ENCODE measurements around the gene NUDT16. TPM values are rescaled to one million over a fixed set of nuclear protein-coding genes. Genes with fewer than 3 reads are reported as not detected.

NUDT16 gene
- 1 to 10 TPM; 5.8 to 7.2 (median 5.9) TPM for polyA plus RNA-seq

DNA sequence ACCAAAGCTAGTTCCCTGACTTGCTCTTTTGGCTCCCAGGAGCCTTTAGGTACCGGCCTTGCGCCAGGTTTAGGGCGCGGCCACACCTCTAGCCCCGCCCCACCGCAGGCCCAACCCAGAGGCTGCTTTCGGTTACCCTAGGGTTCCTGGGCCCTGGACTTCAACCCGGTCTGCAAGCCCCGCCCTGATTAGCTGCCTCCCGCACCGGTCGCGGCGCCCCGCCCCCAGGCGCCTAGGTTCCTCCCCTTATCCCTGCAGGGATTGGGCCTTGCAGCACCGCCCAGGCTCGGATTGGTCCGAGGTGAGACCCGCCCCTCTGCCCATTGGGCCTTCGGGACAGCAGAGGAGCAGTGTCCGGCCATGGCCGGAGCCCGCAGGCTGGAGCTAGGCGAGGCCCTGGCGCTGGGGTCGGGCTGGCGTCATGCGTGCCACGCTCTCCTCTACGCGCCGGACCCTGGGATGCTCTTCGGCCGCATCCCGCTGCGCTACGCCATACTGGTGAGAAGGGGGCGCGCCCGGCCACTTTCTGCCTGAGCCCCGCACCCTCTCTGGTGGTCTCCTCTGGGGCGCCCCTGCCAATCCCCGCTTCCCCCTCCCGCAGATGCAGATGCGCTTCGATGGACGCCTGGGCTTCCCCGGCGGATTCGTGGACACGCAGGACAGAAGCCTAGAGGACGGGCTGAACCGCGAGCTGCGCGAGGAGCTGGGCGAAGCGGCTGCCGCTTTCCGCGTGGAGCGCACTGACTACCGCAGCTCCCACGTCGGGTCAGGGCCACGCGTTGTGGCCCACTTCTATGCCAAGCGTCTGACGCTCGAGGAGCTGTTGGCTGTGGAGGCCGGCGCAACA lies at the start of gene NUDT16:
Gene NUDT16 (plus strand): TSS at position 330 of the 847 bp plus-strand sequence. CDS start 31 bp downstream, at position 361.
- peak; percentile 96 for DNase-seq
- Mint-ChIP-seq H3K9me3 (no peaks in the 10 kb centered on the region), H3K27ac (peak within 1 kb of the TSS; percentile 85 to 96 (median 90)), H3K4me3 (peak within 1 kb of the TSS; percentile 92 to 99 (median 97)), H3K4me1 (peaks cover 25 to 38% of the 10 kb centered on the region in 2 donors), H3K36me3 (peaks cover 6 to 11% (median 8%) of the 10 kb centered on the region in 3 donors), H3K27me3 (ENCODE audit: low read depth in 3 of 3) (peaks cover 0 to 5% (median 3%) of the 10 kb centered on the region in 3 donors)

DNA sequence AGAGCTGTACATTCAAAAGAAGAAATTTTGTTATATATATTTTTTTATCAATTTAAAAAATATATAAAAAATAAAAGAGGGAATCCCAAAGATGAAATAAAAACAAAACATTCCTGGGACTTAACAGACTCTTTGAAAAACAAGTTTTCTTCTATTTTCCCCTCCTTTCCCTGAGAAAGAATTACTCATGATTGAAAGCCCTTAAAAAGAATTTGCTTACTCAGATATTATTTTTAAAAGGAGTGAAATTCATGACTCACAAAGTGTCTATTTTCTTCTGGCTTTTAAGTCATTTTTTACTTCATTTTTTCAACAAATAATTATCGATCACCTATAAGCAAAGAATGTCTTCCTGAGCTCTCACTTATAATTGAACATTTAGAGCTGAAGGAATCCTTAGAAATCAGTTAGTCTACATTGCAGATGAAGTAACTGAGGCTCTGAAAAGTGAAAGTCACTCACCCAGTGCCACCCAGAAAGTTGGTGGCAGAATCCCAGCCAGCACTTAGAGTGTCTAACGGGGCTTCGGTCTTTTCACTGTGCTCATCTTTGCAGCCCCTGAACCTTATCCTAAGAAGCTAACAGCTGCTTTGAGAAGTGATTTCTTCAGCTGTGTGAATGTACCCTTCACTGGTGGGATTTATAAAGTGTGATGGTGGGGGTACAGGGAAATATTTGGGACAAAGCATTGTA lies 42.5 kb upstream of the NUDT16 start:
- H3K4me1 Mint-ChIP-seq: no peaks in the 10 kb centered on the region
- peaks cover 0 to 3% (median 2%) of the 10 kb centered on the region in 3 donors for H3K27me3 Mint-ChIP-seq (ENCODE audit: low read depth in 3 of 3)
- DNase-seq: no peak
- peaks cover 0 to 2% (median 0%) of the 10 kb centered on the region in 3 donors for H3K36me3 Mint-ChIP-seq
- H3K27ac Mint-ChIP-seq: no peak overlapping the region
- H3K9me3 Mint-ChIP-seq: peaks cover 0 to 6% (median 1%) of the 10 kb centered on the region in 6 donors
- H3K4me3 Mint-ChIP-seq: no peak overlapping the region

GRCh38 chr3:131341761-131342160 lies 39.8 kb upstream of the NUDT16 start:
- no peak overlapping the region for H3K4me3 Mint-ChIP-seq

DNA sequence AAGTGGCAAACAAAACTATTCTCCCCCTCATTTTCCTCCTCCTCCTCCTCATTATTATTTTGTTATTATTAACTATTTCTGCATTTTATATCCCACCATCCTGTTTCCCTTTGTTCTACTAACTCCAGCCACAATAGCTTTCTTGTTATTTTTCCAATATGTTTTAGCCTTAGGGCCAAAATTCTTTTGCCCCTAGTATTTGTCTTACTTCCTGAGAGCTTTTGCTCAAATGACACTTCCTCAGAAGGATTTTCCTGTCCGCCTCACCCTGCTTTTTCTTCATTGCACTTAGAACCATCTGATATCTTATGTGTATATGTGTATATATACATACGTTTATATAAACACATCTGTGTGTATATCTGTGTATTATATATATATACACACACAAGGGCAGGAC lies 32.7 kb upstream of the NUDT16 start:
- Mint-ChIP-seq H3K36me3 (peaks cover 0 to 4% (median 0%) of the 10 kb centered on the region in 3 donors), H3K27ac (no peak overlapping the region), H3K4me1 (no peaks in the 10 kb centered on the region), H3K27me3 (ENCODE audit: low read depth in 3 of 3) (peaks cover 0 to 4% (median 2%) of the 10 kb centered on the region in 3 donors), H3K4me3 (no peak overlapping the region), H3K9me3 (peaks cover 0 to 2% (median 0%) of the 10 kb centered on the region in 6 donors)
- DNase-seq: no peak

More at GRCh38 chr3:131341761-131342160, 39.8 kb upstream of the NUDT16 start:
- H3K36me3 Mint-ChIP-seq: peaks cover 0 to 4% (median 0%) of the 10 kb centered on the region in 3 donors
- H3K4me1 Mint-ChIP-seq: no peaks in the 10 kb centered on the region
- H3K27me3 Mint-ChIP-seq (ENCODE audit: low read depth in 3 of 3): peaks cover 0 to 3% (median 3%) of the 10 kb centered on the region in 3 donors
- no peak overlapping the region for H3K27ac Mint-ChIP-seq
- H3K9me3 Mint-ChIP-seq: peaks cover 0 to 6% (median 0%) of the 10 kb centered on the region in 6 donors
- DNase-seq: no peak

- Mint-ChIP-seq H3K9me3 (peaks cover 0 to 1% (median 0%) of the 10 kb centered on the region in 6 donors), H3K36me3 (no peaks in the 10 kb centered on the region), H3K4me3 (no peak overlapping the region), H3K27ac (no peak overlapping the region), H3K4me1 (no peaks in the 10 kb centered on the region), H3K27me3 (ENCODE audit: low read depth in 3 of 3) (peaks cover 0 to 4% (median 1%) of the 10 kb centered on the region in 3 donors)
- no peak for DNase-seq
Observed at GRCh38 chr3:131349454-131349853, 32.1 kb upstream of the NUDT16 start.

GRCh38 chr3:131349946-131350347 lies 31.6 kb upstream of the NUDT16 start:
- Mint-ChIP-seq H3K27ac (no peak overlapping the region), H3K9me3 (no peaks in the 10 kb centered on the region), H3K27me3 (ENCODE audit: low read depth in 3 of 3) (peaks cover 0 to 4% (median 0%) of the 10 kb centered on the region in 3 donors), H3K4me3 (no peak overlapping the region), H3K4me1 (no peaks in the 10 kb centered on the region), H3K36me3 (no peaks in the 10 kb centered on the region)
- DNase-seq: no peak

DNA sequence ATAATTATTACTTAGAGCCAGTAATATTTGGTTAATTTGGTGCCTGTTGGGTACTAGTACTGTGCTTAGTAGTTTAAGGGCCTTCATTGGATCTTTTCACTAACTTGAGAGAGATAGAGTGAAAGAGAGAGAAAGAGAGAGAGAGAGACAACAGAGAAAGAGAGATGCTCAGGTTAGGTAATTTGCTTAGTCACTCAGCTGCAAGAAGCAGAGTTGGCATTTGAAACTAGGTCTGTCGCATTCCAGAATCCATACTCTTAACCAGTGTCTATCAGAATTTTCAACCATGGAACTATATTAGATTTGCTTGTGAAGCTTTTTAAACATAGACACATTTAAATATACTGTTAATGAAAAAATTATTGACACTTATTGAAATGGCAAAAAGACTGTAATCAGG lies 31.1 kb upstream of the NUDT16 start:
- no peak overlapping the region for H3K27ac Mint-ChIP-seq
- H3K4me1 Mint-ChIP-seq: no peaks in the 10 kb centered on the region
- peaks cover 0 to 4% (median 0%) of the 10 kb centered on the region in 3 donors for H3K27me3 Mint-ChIP-seq (ENCODE audit: low read depth in 3 of 3)
- no peaks in the 10 kb centered on the region for H3K36me3 Mint-ChIP-seq
- no peaks in the 10 kb centered on the region for H3K9me3 Mint-ChIP-seq
- H3K4me3 Mint-ChIP-seq: no peak overlapping the region
- DNase-seq: no peak

GRCh38 chr3:131353016-131353877 lies 28.3 kb upstream of the NUDT16 start:
- Mint-ChIP-seq H3K36me3 (peaks cover 0 to 3% (median 0%) of the 10 kb centered on the region in 3 donors), H3K27ac (peak overlapping the region in 1 of 6 donors; percentile 74), H3K27me3 (ENCODE audit: low read depth in 3 of 3) (peaks cover 0 to 6% (median 0%) of the 10 kb centered on the region in 3 donors), H3K4me3 (no peak overlapping the region), H3K4me1 (no peaks in the 10 kb centered on the region), H3K9me3 (no peaks in the 10 kb centered on the region)
- DNase-seq: no peak

- Mint-ChIP-seq H3K36me3 (peaks cover 0 to 3% (median 0%) of the 10 kb centered on the region in 3 donors), H3K27ac (peak overlapping the region in 1 of 6 donors; percentile 74), H3K4me3 (no peak overlapping the region), H3K9me3 (no peaks in the 10 kb centered on the region), H3K4me1 (no peaks in the 10 kb centered on the region), H3K27me3 (ENCODE audit: low read depth in 3 of 3) (peaks cover 0 to 6% (median 0%) of the 10 kb centered on the region in 3 donors)
- DNase-seq: no peak
Observed at GRCh38 chr3:131353986-131354385, 27.6 kb upstream of the NUDT16 start.

GRCh38 chr3:131356006-131356595 lies 25.5 kb upstream of the NUDT16 start:
- H3K9me3 Mint-ChIP-seq: no peaks in the 10 kb centered on the region
- H3K4me3 Mint-ChIP-seq: no peak overlapping the region
- peaks cover under 1 to 4% (median 4%) of the 10 kb centered on the region in 3 donors for H3K27me3 Mint-ChIP-seq (ENCODE audit: low read depth in 3 of 3)
- H3K36me3 Mint-ChIP-seq: peaks cover 0 to 3% (median 0%) of the 10 kb centered on the region in 3 donors
- no peak for DNase-seq
- H3K4me1 Mint-ChIP-seq: peaks cover 3% of the 10 kb centered on the region in 2 donors
- no peak overlapping the region for H3K27ac Mint-ChIP-seq

DNA sequence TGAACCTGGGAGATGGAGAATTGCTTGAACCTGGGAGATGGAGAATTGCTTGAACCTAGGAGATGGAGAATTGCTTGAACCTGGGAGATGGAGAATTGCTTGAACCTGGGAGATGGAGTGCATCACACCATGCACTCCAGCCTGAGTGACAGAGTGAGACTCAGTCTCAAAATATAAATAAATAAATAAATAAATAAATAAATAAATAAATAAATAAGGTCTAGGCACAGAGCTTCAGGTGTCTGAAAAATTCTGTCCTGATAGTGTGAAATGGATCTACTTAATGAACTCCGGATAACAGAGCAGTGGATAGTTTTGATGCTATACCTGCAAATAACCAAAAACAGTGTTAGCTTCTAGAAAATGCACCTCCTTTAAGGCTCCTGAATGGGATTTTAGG lies 24.3 kb upstream of the NUDT16 start:
- peaks cover 12% of the 10 kb centered on the region in 2 donors for H3K4me1 Mint-ChIP-seq
- H3K27ac Mint-ChIP-seq: no peak overlapping the region
- peaks cover 0 to 3% (median 0%) of the 10 kb centered on the region in 3 donors for H3K36me3 Mint-ChIP-seq
- DNase-seq: no peak
- no peaks in the 10 kb centered on the region for H3K9me3 Mint-ChIP-seq
- H3K4me3 Mint-ChIP-seq: no peak overlapping the region
- peaks cover 2 to 10% (median 4%) of the 10 kb centered on the region in 3 donors for H3K27me3 Mint-ChIP-seq (ENCODE audit: low read depth in 3 of 3)

DNA sequence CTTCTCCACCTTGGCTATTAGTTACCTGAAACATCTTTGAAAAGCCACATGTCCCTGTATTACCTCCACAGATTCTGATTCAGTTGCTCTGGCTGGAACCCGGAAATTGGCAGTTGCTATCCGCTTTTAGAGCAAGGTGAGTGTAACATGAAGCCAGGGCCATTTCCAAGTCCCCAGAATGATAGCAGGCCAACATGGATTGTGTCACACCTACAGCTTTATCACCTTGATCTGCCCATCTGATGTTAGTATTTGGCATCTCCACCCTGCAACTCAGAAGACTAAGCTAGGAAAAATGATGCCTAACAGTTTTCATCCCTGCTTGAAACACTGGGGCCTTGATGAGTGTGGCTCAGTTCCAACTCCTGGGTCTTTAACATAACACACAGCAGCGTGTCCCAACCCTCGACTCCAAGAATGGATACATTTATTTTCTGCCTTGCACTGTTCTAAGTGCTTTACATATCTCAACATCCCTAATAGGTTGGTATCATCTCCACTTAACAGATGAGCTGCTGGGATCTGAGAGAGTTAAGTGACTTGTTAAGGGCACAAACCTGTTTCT lies 21.3 kb upstream of the NUDT16 start:
- peaks cover 0 to 3% (median 0%) of the 10 kb centered on the region in 3 donors for H3K36me3 Mint-ChIP-seq
- H3K4me1 Mint-ChIP-seq: peaks cover 15 to 18% of the 10 kb centered on the region in 2 donors
- H3K4me3 Mint-ChIP-seq: no peak overlapping the region
- no peak overlapping the region for H3K27ac Mint-ChIP-seq
- no peak for DNase-seq
- H3K27me3 Mint-ChIP-seq (ENCODE audit: low read depth in 3 of 3): peaks cover 5 to 15% (median 14%) of the 10 kb centered on the region in 3 donors
- no peaks in the 10 kb centered on the region for H3K9me3 Mint-ChIP-seq
